GM23338 (cell line): ENCODE results near the gene MBD3L2.

Source experiments
- CREB1 ChIP-seq: fragments of 250-450 bp; sonication (Bioruptor Pico); IDR thresholded peaks from 2 replicates; pipeline ENCODE4 v1.5.0; 2020; ENCODE audit warnings: low read depth, mild to moderate bottlenecking, moderate library complexity
- EZH2 ChIP-seq: fragments of 200-600 bp; sonication (generic); IDR thresholded peaks from one replicate; pipeline ENCODE4 v1.8.0; 2017; ENCODE audit warnings: antibody characterized with exemption, mild to moderate bottlenecking, low read depth; ENCODE audit not compliant: unreplicated experiment
- EZH2phosphoT487 ChIP-seq: fragments of 200-600 bp; sonication (generic); IDR thresholded peaks from one replicate; pipeline ENCODE4 v1.8.1; 2018; ENCODE audit warnings: antibody characterized with exemption; ENCODE audit not compliant: unreplicated experiment
- JUNB ChIP-seq: IDR thresholded peaks from one replicate; pipeline ENCODE4 v1.6.1; 2016; ENCODE audit warnings: antibody characterized with exemption; ENCODE audit not compliant: unreplicated experiment
- POLR2AphosphoS5 ChIP-seq: IDR thresholded peaks from 2 replicates; pipeline ENCODE4 v1.6.1; 2016; ENCODE audit warnings: antibody characterized with exemption, low read depth
- STAT1 ChIP-seq: IDR thresholded peaks from one replicate; pipeline ENCODE4 v1.6.1; 2016; ENCODE audit warnings: antibody characterized with exemption; ENCODE audit not compliant: unreplicated experiment
- ZNF114 ChIP-seq: fragments of 250-450 bp; sonication (Bioruptor Pico); IDR thresholded peaks from 2 replicates; pipeline ENCODE4 v1.5.0; 2020; ENCODE audit warnings: mild to moderate bottlenecking, moderate library complexity
- ZNF331 ChIP-seq: fragments of 250-450 bp; sonication (Bioruptor Pico); IDR thresholded peaks from 2 replicates; pipeline ENCODE4 v1.5.0; 2020; ENCODE audit warnings: low read depth, mild to moderate bottlenecking, moderate library complexity
- TF ChIP-seq, protein P1 (sequence below), 2 experiments: fragments of 200-600 bp in 1 of 2; sonication (generic) in 1 of 2; conservative IDR thresholded peaks; 2 replicates each; pipeline versions ENCODE4 v1.5.1 to v1.6.1; 2016 to 2017; ENCODE audit warnings: antibody characterized with exemption in 2 of 2, low read depth in 2 of 2, mild to moderate bottlenecking in 2 of 2, moderate library complexity in 1 of 2
- TF ChIP-seq, protein P2 (sequence below): IDR thresholded peaks from 2 replicates; pipeline ENCODE4 v1.6.1; 2016; ENCODE audit warnings: antibody characterized with exemption
- TF ChIP-seq, protein P3 (sequence below): IDR thresholded peaks from one replicate; pipeline ENCODE4 v1.6.1; 2018; ENCODE audit warnings: antibody characterized with exemption; ENCODE audit not compliant: unreplicated experiment
- TF ChIP-seq, protein P4 (sequence below): fragments of 250-450 bp; sonication (Bioruptor Pico); IDR thresholded peaks from 2 replicates; pipeline ENCODE4 v1.5.0; 2020; ENCODE audit warnings: mild to moderate bottlenecking, moderate library complexity

DNA sequence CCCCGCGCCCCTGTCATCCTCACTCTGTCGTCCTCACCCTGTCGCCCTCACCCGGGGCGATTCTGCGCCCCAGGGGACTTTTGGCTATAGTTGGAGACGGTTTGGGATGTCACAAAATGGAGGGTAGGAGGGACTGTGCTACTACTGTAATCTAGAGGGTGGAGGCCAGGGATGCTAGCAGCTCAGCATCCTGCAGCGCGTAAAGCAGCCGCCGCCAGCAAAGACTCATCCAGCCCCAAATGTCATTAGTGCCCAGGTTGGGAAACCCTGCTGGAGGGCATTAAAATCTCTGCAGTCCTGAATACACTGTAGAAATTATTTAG is 20.7 kb downstream of the MBD3L2 start:
- TF ChIP-seq, protein P1, sequence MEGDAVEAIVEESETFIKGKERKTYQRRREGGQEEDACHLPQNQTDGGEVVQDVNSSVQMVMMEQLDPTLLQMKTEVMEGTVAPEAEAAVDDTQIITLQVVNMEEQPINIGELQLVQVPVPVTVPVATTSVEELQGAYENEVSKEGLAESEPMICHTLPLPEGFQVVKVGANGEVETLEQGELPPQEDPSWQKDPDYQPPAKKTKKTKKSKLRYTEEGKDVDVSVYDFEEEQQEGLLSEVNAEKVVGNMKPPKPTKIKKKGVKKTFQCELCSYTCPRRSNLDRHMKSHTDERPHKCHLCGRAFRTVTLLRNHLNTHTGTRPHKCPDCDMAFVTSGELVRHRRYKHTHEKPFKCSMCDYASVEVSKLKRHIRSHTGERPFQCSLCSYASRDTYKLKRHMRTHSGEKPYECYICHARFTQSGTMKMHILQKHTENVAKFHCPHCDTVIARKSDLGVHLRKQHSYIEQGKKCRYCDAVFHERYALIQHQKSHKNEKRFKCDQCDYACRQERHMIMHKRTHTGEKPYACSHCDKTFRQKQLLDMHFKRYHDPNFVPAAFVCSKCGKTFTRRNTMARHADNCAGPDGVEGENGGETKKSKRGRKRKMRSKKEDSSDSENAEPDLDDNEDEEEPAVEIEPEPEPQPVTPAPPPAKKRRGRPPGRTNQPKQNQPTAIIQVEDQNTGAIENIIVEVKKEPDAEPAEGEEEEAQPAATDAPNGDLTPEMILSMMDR (conservative IDR thresholded peaks at IDR 0.05; ENCODE audit: low read depth in 2 of 2) = no peak
- TF ChIP-seq, protein P2, sequence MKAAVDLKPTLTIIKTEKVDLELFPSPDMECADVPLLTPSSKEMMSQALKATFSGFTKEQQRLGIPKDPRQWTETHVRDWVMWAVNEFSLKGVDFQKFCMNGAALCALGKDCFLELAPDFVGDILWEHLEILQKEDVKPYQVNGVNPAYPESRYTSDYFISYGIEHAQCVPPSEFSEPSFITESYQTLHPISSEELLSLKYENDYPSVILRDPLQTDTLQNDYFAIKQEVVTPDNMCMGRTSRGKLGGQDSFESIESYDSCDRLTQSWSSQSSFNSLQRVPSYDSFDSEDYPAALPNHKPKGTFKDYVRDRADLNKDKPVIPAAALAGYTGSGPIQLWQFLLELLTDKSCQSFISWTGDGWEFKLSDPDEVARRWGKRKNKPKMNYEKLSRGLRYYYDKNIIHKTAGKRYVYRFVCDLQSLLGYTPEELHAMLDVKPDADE = no peak
- TF ChIP-seq EZH2phosphoT487 = no peak
- TF ChIP-seq EZH2 = no peak
- TF ChIP-seq POLR2AphosphoS5 = no peak
- no peak for TF ChIP-seq STAT1
- TF ChIP-seq CREB1 (CRISPR knock-in tag) = no peak
- TF ChIP-seq, protein P3, sequence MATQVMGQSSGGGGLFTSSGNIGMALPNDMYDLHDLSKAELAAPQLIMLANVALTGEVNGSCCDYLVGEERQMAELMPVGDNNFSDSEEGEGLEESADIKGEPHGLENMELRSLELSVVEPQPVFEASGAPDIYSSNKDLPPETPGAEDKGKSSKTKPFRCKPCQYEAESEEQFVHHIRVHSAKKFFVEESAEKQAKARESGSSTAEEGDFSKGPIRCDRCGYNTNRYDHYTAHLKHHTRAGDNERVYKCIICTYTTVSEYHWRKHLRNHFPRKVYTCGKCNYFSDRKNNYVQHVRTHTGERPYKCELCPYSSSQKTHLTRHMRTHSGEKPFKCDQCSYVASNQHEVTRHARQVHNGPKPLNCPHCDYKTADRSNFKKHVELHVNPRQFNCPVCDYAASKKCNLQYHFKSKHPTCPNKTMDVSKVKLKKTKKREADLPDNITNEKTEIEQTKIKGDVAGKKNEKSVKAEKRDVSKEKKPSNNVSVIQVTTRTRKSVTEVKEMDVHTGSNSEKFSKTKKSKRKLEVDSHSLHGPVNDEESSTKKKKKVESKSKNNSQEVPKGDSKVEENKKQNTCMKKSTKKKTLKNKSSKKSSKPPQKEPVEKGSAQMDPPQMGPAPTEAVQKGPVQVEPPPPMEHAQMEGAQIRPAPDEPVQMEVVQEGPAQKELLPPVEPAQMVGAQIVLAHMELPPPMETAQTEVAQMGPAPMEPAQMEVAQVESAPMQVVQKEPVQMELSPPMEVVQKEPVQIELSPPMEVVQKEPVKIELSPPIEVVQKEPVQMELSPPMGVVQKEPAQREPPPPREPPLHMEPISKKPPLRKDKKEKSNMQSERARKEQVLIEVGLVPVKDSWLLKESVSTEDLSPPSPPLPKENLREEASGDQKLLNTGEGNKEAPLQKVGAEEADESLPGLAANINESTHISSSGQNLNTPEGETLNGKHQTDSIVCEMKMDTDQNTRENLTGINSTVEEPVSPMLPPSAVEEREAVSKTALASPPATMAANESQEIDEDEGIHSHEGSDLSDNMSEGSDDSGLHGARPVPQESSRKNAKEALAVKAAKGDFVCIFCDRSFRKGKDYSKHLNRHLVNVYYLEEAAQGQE = no peak
- TF ChIP-seq, protein P4, sequence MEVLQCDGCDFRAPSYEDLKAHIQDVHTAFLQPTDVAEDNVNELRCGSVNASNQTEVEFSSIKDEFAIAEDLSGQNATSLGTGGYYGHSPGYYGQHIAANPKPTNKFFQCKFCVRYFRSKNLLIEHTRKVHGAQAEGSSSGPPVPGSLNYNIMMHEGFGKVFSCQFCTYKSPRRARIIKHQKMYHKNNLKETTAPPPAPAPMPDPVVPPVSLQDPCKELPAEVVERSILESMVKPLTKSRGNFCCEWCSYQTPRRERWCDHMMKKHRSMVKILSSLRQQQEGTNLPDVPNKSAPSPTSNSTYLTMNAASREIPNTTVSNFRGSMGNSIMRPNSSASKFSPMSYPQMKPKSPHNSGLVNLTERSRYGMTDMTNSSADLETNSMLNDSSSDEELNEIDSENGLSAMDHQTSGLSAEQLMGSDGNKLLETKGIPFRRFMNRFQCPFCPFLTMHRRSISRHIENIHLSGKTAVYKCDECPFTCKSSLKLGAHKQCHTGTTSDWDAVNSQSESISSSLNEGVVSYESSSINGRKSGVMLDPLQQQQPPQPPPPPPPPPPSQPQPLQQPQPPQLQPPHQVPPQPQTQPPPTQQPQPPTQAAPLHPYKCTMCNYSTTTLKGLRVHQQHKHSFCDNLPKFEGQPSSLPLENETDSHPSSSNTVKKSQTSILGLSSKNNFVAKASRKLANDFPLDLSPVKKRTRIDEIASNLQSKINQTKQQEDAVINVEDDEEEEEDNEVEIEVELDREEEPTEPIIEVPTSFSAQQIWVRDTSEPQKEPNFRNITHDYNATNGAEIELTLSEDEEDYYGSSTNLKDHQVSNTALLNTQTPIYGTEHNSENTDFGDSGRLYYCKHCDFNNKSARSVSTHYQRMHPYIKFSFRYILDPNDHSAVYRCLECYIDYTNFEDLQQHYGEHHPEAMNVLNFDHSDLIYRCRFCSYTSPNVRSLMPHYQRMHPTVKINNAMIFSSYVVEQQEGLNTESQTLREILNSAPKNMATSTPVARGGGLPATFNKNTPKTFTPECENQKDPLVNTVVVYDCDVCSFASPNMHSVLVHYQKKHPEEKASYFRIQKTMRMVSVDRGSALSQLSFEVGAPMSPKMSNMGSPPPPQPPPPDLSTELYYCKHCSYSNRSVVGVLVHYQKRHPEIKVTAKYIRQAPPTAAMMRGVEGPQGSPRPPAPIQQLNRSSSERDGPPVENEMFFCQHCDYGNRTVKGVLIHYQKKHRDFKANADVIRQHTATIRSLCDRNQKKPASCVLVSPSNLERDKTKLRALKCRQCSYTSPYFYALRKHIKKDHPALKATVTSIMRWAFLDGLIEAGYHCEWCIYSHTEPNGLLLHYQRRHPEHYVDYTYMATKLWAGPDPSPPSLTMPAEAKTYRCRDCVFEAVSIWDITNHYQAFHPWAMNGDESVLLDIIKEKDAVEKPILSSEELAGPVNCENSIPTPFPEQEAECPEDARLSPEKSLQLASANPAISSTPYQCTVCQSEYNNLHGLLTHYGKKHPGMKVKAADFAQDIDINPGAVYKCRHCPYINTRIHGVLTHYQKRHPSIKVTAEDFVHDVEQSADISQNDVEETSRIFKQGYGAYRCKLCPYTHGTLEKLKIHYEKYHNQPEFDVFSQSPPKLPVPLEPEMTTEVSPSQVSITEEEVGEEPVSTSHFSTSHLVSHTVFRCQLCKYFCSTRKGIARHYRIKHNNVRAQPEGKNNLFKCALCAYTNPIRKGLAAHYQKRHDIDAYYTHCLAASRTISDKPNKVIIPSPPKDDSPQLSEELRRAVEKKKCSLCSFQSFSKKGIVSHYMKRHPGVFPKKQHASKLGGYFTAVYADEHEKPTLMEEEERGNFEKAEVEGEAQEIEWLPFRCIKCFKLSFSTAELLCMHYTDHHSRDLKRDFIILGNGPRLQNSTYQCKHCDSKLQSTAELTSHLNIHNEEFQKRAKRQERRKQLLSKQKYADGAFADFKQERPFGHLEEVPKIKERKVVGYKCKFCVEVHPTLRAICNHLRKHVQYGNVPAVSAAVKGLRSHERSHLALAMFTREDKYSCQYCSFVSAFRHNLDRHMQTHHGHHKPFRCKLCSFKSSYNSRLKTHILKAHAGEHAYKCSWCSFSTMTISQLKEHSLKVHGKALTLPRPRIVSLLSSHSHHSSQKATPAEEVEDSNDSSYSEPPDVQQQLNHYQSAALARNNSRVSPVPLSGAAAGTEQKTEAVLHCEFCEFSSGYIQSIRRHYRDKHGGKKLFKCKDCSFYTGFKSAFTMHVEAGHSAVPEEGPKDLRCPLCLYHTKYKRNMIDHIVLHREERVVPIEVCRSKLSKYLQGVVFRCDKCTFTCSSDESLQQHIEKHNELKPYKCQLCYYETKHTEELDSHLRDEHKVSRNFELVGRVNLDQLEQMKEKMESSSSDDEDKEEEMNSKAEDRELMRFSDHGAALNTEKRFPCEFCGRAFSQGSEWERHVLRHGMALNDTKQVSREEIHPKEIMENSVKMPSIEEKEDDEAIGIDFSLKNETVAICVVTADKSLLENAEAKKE = no peak
- TF ChIP-seq ZNF331 (CRISPR knock-in tag) = no peak
- TF ChIP-seq ZNF114 = no peak
- TF ChIP-seq JUNB = no peak
